Measurements from ENCODE around the gene MBOAT1.

MBOAT1 gene

GRCh38 chr6:20085817-20086216 lies 126.5 kb downstream of the MBOAT1 start:
- WGBS (ENCODE audit: insufficient coverage, insufficient read length) = 100% methylated on average over 2 of the region's 2 CpGs
- no peaks in the 10 kb centered on the region for H3K36me3 ChIP-seq (ENCODE audit: control insufficient read depth, insufficient read depth, low read length)
- H3K27ac ChIP-seq (ENCODE audit: low read length) = no peak overlapping the region
- no peaks in the 10 kb centered on the region for H3K9me3 ChIP-seq (ENCODE audit: control insufficient read depth, insufficient read depth, low read length)
- H3K27me3 ChIP-seq (ENCODE audit: control insufficient read depth, insufficient read depth, low read length) = no peaks in the 10 kb centered on the region
- no peak overlapping the region for H3K4me3 ChIP-seq (ENCODE audit: low read length)
- DNase-seq (ENCODE audit: low read depth, low spot score) = no peak
- H3K4me1 ChIP-seq (ENCODE audit: control insufficient read depth, insufficient read depth, low read length) = no peaks in the 10 kb centered on the region

DNA sequence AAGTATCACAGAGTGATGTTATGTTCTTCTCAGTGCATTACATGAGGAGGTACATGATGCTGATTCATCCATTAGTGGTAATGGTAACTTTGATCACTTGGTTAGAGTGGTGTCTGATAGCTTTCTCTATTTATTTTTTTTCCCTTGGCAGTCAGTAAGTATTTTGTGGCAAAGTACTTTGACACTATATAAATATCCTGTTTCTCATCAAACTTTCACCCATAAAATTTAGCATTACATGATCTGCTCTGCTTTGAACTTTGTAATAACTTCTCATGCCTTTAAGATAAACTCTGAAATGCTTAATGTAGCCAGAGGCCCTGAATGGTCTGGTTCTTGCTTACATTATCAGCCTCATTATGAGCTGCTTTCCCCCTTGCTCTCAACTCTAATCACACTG lies 127.9 kb downstream of the MBOAT1 start:
- no peaks in the 10 kb centered on the region for H3K36me3 ChIP-seq (ENCODE audit: control insufficient read depth, insufficient read depth, low read length)
- no peak for DNase-seq (ENCODE audit: low read depth, low spot score)
- H3K27me3 ChIP-seq (ENCODE audit: control insufficient read depth, insufficient read depth, low read length) = no peaks in the 10 kb centered on the region
- H3K9me3 ChIP-seq (ENCODE audit: control insufficient read depth, insufficient read depth, low read length) = no peaks in the 10 kb centered on the region
- H3K4me1 ChIP-seq (ENCODE audit: control insufficient read depth, insufficient read depth, low read length) = no peaks in the 10 kb centered on the region
- H3K27ac ChIP-seq (ENCODE audit: low read length) = no peak overlapping the region
- no peak overlapping the region for H3K4me3 ChIP-seq (ENCODE audit: low read length)

- H3K27ac ChIP-seq (ENCODE audit: low read length) = no peak overlapping the region
- H3K36me3 ChIP-seq (ENCODE audit: control insufficient read depth, insufficient read depth, low read length) = no peaks in the 10 kb centered on the region
- no peak overlapping the region for H3K4me3 ChIP-seq (ENCODE audit: low read length)
- no peak for DNase-seq (ENCODE audit: low read depth, low spot score)
- no peaks in the 10 kb centered on the region for H3K9me3 ChIP-seq (ENCODE audit: control insufficient read depth, insufficient read depth, low read length)
- no peaks in the 10 kb centered on the region for H3K27me3 ChIP-seq (ENCODE audit: control insufficient read depth, insufficient read depth, low read length)
- WGBS (ENCODE audit: insufficient coverage, insufficient read length) = no CpG with 5 or more reads among the region's 6 CpGs
- no peaks in the 10 kb centered on the region for H3K4me1 ChIP-seq (ENCODE audit: control insufficient read depth, insufficient read depth, low read length)
These were observed 140.3 kb downstream of the MBOAT1 start for GRCh38 chr6:20071998-20072397.

DNA sequence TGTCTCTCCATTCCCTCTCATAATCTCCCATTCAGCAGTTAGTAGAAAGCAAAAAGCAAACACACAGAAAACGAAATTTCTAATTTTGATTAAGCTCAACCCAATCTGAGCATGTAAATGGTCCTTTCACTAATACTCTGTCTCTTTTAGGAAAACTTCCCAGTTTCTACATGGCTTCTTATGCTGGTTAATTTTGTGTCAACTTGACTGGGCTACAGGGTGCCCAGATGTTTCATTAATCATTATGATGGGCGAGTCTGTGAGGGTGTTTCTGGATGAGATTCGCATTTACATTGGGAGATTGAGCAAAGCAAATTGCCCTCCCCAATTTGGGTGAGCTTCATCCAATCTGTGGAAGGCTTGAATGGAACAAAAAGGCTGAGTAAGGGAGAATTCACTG lies 142.2 kb downstream of the MBOAT1 start:
- Histone ChIP-seq H3K27ac (ENCODE audit: low read length) (no peak overlapping the region), H3K27me3 (ENCODE audit: control insufficient read depth, insufficient read depth, low read length) (no peaks in the 10 kb centered on the region), H3K4me1 (ENCODE audit: control insufficient read depth, insufficient read depth, low read length) (no peaks in the 10 kb centered on the region), H3K4me3 (ENCODE audit: low read length) (no peak overlapping the region), H3K9me3 (ENCODE audit: control insufficient read depth, insufficient read depth, low read length) (no peaks in the 10 kb centered on the region), H3K36me3 (ENCODE audit: control insufficient read depth, insufficient read depth, low read length) (no peaks in the 10 kb centered on the region)
- no peak for DNase-seq (ENCODE audit: low read depth, low spot score)
- no CpG with 5 or more reads among the region's 3 CpGs for WGBS (ENCODE audit: insufficient coverage, insufficient read length)

DNA sequence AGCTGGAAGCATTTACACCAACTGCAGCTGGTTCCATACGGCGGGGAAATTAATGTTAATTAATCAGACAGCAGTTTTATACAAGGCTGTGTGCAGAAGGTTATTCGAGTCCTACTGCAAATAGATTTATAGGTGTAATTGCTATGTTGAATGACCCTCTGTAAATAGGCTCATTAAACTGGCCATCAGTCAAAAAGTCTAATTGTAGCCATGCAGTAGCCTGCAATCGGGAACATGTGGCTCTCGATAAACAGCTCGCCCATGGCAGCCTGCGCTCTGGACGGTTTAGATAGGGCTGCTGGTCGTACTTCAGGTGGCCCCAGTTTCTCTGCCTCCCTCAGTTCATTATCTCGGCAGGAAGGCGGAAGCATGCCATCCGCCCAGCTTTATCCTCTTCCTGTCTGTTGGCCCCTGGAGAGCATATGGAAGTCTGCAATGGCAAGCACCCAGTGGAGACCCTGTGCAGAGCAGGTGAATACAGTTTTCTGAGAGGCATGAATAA lies 143.2 kb downstream of the MBOAT1 start:
- WGBS (ENCODE audit: insufficient coverage, insufficient read length) = no CpG with 5 or more reads among the region's 12 CpGs
- no peak for DNase-seq (ENCODE audit: low read depth, low spot score)
- no peaks in the 10 kb centered on the region for H3K36me3 ChIP-seq (ENCODE audit: control insufficient read depth, insufficient read depth, low read length)
- no peaks in the 10 kb centered on the region for H3K4me1 ChIP-seq (ENCODE audit: control insufficient read depth, insufficient read depth, low read length)
- no peaks in the 10 kb centered on the region for H3K27me3 ChIP-seq (ENCODE audit: control insufficient read depth, insufficient read depth, low read length)
- no peak overlapping the region for H3K27ac ChIP-seq (ENCODE audit: low read length)
- no peak overlapping the region for H3K4me3 ChIP-seq (ENCODE audit: low read length)
- no peaks in the 10 kb centered on the region for H3K9me3 ChIP-seq (ENCODE audit: control insufficient read depth, insufficient read depth, low read length)

GRCh38 chr6:20068421-20068988 lies 143.8 kb downstream of the MBOAT1 start:
- Histone ChIP-seq H3K27ac (ENCODE audit: low read length) (no peak overlapping the region), H3K27me3 (ENCODE audit: control insufficient read depth, insufficient read depth, low read length) (no peaks in the 10 kb centered on the region), H3K4me1 (ENCODE audit: control insufficient read depth, insufficient read depth, low read length) (no peaks in the 10 kb centered on the region), H3K9me3 (ENCODE audit: control insufficient read depth, insufficient read depth, low read length) (no peaks in the 10 kb centered on the region), H3K36me3 (ENCODE audit: control insufficient read depth, insufficient read depth, low read length) (no peaks in the 10 kb centered on the region), H3K4me3 (ENCODE audit: low read length) (no peak overlapping the region)
- WGBS (ENCODE audit: insufficient coverage, insufficient read length) = no CpG with 5 or more reads among the region's 10 CpGs
- no peak for DNase-seq (ENCODE audit: low read depth, low spot score)

GRCh38 chr6:20061952-20062351 lies 150.3 kb downstream of the MBOAT1 start:
- no peaks in the 10 kb centered on the region for H3K36me3 ChIP-seq (ENCODE audit: control insufficient read depth, insufficient read depth, low read length)
- WGBS (ENCODE audit: insufficient coverage, insufficient read length) = no CpG with 5 or more reads among the region's 5 CpGs
- H3K4me1 ChIP-seq (ENCODE audit: control insufficient read depth, insufficient read depth, low read length) = no peaks in the 10 kb centered on the region
- no peak for DNase-seq (ENCODE audit: low read depth, low spot score)
- no peak overlapping the region for H3K27ac ChIP-seq (ENCODE audit: low read length)
- no peaks in the 10 kb centered on the region for H3K9me3 ChIP-seq (ENCODE audit: control insufficient read depth, insufficient read depth, low read length)
- no peaks in the 10 kb centered on the region for H3K27me3 ChIP-seq (ENCODE audit: control insufficient read depth, insufficient read depth, low read length)
- H3K4me3 ChIP-seq (ENCODE audit: low read length) = no peak overlapping the region

DNA sequence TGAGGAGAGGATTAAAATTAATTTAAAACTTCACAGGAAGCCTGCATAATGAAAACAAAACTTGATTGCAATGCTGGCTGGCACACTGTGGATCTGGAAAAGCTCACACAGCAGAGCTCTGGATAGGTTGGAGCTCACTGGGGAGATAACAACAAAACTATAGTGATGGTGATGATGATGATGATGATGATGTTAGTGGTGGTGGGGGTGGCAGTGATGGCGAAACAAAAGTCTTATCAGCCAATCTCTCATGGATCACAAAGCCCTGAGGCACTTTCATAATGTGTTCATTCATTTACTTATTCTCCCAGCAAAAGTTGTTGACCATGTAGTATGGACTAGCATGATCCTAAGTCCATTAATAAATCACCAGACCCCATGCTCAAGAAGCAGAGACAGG lies 152.0 kb downstream of the MBOAT1 start:
- Histone ChIP-seq H3K27ac (ENCODE audit: low read length) (no peak overlapping the region), H3K9me3 (ENCODE audit: control insufficient read depth, insufficient read depth, low read length) (no peaks in the 10 kb centered on the region), H3K36me3 (ENCODE audit: control insufficient read depth, insufficient read depth, low read length) (no peaks in the 10 kb centered on the region), H3K27me3 (ENCODE audit: control insufficient read depth, insufficient read depth, low read length) (no peaks in the 10 kb centered on the region), H3K4me1 (ENCODE audit: control insufficient read depth, insufficient read depth, low read length) (no peaks in the 10 kb centered on the region), H3K4me3 (ENCODE audit: low read length) (no peak overlapping the region)
- no peak for DNase-seq (ENCODE audit: low read depth, low spot score)
- WGBS (ENCODE audit: insufficient coverage, insufficient read length) = no CpG with 5 or more reads among the region's 1 CpG

DNA sequence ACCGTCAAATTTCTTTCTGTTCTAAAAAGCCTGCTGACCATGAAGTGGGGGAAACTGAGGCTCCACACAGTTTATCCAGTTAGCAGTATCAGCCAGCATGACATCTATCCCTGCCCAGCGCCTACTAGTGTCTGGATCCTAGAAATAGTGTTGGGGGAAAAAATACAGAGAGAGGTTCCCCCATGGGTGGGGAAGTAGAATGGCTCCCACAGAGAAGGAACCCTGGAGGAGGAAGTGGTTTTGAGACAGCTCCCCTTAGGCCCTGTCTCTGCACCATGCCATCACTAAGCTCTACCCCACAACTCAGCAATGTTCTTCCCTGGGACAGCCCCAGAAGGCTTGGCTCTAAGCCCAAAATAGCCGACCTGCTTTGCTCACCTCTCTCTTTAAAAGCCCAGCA lies 153.4 kb downstream of the MBOAT1 start:
- Histone ChIP-seq H3K4me1 (ENCODE audit: control insufficient read depth, insufficient read depth, low read length) (no peaks in the 10 kb centered on the region), H3K27me3 (ENCODE audit: control insufficient read depth, insufficient read depth, low read length) (no peaks in the 10 kb centered on the region), H3K27ac (ENCODE audit: low read length) (no peak overlapping the region), H3K4me3 (ENCODE audit: low read length) (no peak overlapping the region), H3K36me3 (ENCODE audit: control insufficient read depth, insufficient read depth, low read length) (no peaks in the 10 kb centered on the region), H3K9me3 (ENCODE audit: control insufficient read depth, insufficient read depth, low read length) (no peaks in the 10 kb centered on the region)
- no CpG with 5 or more reads among the region's 3 CpGs for WGBS (ENCODE audit: insufficient coverage, insufficient read length)
- no peak for DNase-seq (ENCODE audit: low read depth, low spot score)

DNA sequence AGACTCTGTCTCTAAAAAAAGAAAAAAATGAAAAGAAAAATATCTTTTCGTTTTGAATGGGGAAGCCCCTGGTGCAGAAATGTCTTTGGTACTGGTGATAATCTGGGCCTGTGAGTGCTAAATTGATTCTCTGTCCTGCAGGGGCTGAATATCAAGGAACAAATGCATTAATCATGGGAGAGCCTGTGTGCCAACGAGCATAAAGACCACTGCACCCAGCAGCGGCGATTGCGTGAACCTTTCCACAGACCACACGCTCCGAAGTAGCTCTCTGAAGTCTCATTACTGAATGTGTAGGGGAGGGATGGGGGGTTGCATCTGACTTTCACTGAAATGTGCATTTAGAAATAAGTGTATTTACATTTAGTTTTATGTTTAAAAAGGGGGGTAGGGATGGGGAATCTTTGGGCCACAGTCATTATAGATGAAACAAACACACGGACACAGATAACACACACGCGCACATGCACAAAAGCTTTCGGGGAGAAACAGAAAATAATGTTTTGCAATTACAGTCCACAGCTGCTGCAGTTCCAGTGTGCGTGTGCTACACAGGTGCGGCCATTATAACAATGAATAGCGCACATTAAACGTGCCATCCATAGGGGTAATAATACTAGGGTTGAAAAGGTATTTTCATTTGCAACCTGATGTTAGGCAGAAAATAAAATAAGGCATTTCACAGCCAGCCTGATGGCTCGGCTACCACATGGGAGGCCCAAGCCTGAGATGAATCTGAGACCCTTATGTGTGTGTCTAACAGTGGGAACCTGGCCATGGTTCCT lies 154.0 kb downstream of the MBOAT1 start:
- Histone ChIP-seq H3K4me1 (ENCODE audit: control insufficient read depth, insufficient read depth, low read length) (no peaks in the 10 kb centered on the region), H3K36me3 (ENCODE audit: control insufficient read depth, insufficient read depth, low read length) (no peaks in the 10 kb centered on the region), H3K4me3 (ENCODE audit: low read length) (no peak overlapping the region), H3K27ac (ENCODE audit: low read length) (no peak overlapping the region), H3K9me3 (ENCODE audit: control insufficient read depth, insufficient read depth, low read length) (no peaks in the 10 kb centered on the region), H3K27me3 (ENCODE audit: control insufficient read depth, insufficient read depth, low read length) (no peaks in the 10 kb centered on the region)
- no CpG with 5 or more reads among the region's 16 CpGs for WGBS (ENCODE audit: insufficient coverage, insufficient read length)
- DNase-seq (ENCODE audit: low read depth, low spot score) = no peak
